Measurements from ENCODE around the gene DOK4. TPM values are rescaled to one million over a fixed set of nuclear protein-coding genes. Genes with fewer than 3 reads are reported as not detected.

DOK4 gene
- 27.4 and 38.7 TPM in 2 replicates for total RNA-seq (2021)
- Bru-seq, nascent RNA: percentile 40 among the genes with signal in this experiment
- percentile 50 among the genes with signal in this experiment for BruChase-seq, experiment 1, labeled RNA remaining after a 2-hour chase
- BruChase-seq, experiment 2, labeled RNA remaining after a 6-hour chase: percentile 64 among the genes with signal in this experiment
- long read RNA-seq, transcript DOK4-201 (9 exons, 2,772 nt): major isoform, 17 of 57 reads
- long read RNA-seq, partial matches to known transcripts: 15 of 57 reads
- long read RNA-seq, other reads (novel, unspliced or antisense): 25 of 57 reads

GRCh38 chr16:57485916-57486857 lies at the start of gene DOK4:
TSS of gene DOK4 (minus strand) at chr16:57486493. CDS start at chr16:57479507, 6,986 bp downstream.
- BruUV-seq (replicated peaks): no TSS peak
- H3K36me3 ChIP-seq (ENCODE audit: low read depth): no peaks in the 10 kb centered on the region
- intact Hi-C loops (cut with micrococcal nuclease; ENCODE audit: unreplicated experiment): loop anchor here (1.0 kb wide), 1 partner anchor 50 kb away; the partner anchor contains the start of gene CCDC102A

GRCh38 chr16:57535680-57536305 lies 49.5 kb upstream of the DOK4 start:
- Histone ChIP-seq H3K27me3 (ENCODE audit: insufficient read depth, low read depth) (0 out of 2 replicates have a peak, but pooled peaks cover 7% of the 10 kb centered on the region), H4K20me1 (ENCODE audit: insufficient read depth) (no peaks in the 10 kb centered on the region), H3K4me1 (replicated peaks; ENCODE audit: insufficient read depth) (no peaks in the 10 kb centered on the region; the same call in 1 of the 2 replicates), H3K4me2 (peak overlapping the region; percentile 90), H3K4me3 (peak overlapping the region; percentile 58), H2AFZ (peak overlapping the region; percentile 91), H3F3A (ENCODE audit: insufficient read depth, low read depth) (peaks cover 10% of the 10 kb centered on the region), H3K9me2 (ENCODE audit: insufficient read depth) (no peaks in the 10 kb centered on the region), H3K9me3 (ENCODE audit: insufficient read depth, low read depth) (no peaks in the 10 kb centered on the region), H3K27ac (no peak overlapping the region), H3K36me3 (ENCODE audit: low read depth) (no peaks in the 10 kb centered on the region), H3K79me2 (ENCODE audit: low read depth) (no peaks in the 10 kb centered on the region)
- DNase-seq: peak; percentile 62 to 91
- POLR2A ChIA-PET (ENCODE audit: unreplicated experiment): no interaction called here
- CTCF ChIA-PET: interaction anchor here (0.6 kb wide), 1 partner anchor 189 kb away, joined by 3 read pairs; no protein-coding TSS in a partner anchor
- BruUV-seq (replicated peaks): no TSS peak
- intact Hi-C loops (cut with micrococcal nuclease; ENCODE audit: unreplicated experiment): loop anchor here (1.0 kb wide), 1 partner anchor 49 kb away; the partner anchor contains the start of gene DOK4
- TF ChIP-seq EZH2 (IDR thresholded peaks at IDR 0.05; ENCODE audit: low read depth) (no peak), CTCF (conservative IDR thresholded peaks at IDR 0.05) (no peak)

More at GRCh38 chr16:57485916-57486857, at the start of gene DOK4:
- no peak within 1 kb of the TSS for H3K27ac ChIP-seq
- H3K9me2 ChIP-seq (ENCODE audit: insufficient read depth): no peaks in the 10 kb centered on the region
- no peaks in the 10 kb centered on the region for H4K20me1 ChIP-seq (ENCODE audit: insufficient read depth)
- DNase-seq: peak in 1 of 2 experiments; percentile 77
- H3F3A ChIP-seq (ENCODE audit: insufficient read depth, low read depth): no peaks in the 10 kb centered on the region
- H2AFZ ChIP-seq: peak within 1 kb of the TSS; percentile 93
- TF ChIP-seq EZH2 (IDR thresholded peaks at IDR 0.05; ENCODE audit: low read depth) (no peak), CTCF (conservative IDR thresholded peaks at IDR 0.05) (no peak)
- no peaks in the 10 kb centered on the region for H3K4me1 ChIP-seq (replicated peaks; ENCODE audit: insufficient read depth)
- CTCF ChIA-PET: interaction anchor here (0.6 to 0.8 kb wide), 4 partner anchors 10 to 62 kb away, joined by 3 to 5 read pairs (median 3); no protein-coding TSS in a partner anchor
- H3K4me3 ChIP-seq: peak within 1 kb of the TSS; percentile 75
- H3K79me2 ChIP-seq (ENCODE audit: low read depth): no peaks in the 10 kb centered on the region
- no peaks in the 10 kb centered on the region for H3K27me3 ChIP-seq (ENCODE audit: insufficient read depth, low read depth)
- H3K9me3 ChIP-seq (ENCODE audit: insufficient read depth, low read depth): no peaks in the 10 kb centered on the region
- POLR2A ChIA-PET (ENCODE audit: unreplicated experiment): no interaction called here
- H3K4me2 ChIP-seq: peak within 1 kb of the TSS; percentile 89
